ENCODE results near the gene FCN1.

FCN1 gene

DNA sequence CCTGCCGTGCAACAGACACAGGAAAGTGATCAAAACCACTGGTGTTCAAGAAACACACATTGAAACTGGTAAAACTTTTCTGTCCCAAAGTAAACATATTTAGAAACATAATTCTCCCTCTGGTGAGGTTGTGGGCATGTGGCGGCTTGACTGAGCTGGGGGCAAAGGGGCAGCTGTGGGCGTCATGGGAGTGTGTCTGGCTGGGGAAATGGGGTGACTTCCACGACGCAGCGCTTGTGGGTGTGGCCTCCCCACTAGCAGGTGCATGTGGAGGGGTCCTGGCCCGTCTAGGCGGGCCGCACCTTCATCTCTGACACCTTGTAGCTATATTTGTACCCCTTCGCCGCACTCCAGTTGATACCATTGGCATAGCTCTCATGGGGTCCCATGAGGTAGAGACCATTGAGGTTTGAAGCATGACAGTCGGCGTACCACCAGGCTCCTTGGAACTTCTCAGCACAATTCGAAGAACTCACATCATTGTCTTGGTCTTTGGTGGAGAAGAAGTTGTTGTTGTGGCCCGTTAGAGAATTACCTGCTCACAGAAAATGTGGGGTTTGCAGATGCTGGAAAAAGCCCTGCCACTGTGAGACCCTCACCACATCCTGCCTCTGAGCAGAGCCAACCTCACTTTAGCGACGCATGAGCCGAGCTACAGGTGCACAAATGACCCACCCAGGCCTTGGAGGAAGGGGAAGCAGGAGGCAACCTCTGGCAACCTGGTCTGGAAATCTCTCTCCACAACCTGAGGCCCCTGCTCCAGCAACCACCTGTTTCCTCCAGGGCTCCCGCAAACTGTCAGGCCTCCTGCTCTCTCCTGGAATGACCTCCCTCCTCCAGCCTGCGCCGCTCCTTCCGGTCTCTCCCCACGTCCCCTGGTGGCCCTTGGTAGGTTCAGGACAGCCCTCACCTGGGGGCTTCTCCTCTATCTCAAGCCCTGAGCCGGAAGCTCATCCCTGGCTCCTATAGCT lies 7.9 kb downstream of the FCN1 start:
- Mint-ChIP-seq H3K27me3 (peaks cover 30 to 57% of the 10 kb centered on the region in 2 donors), H3K4me3 (no peak overlapping the region), H3K27ac (no peak overlapping the region), H3K36me3 (ENCODE audit: insufficient read depth) (peaks cover 3% of the 10 kb centered on the region), H3K4me1 (ENCODE audit: low read depth in 2 of 2) (no peaks in the 10 kb centered on the region), H3K9me3 (no peaks in the 10 kb centered on the region)
- DNase-seq (no peak), ATAC-seq (replicated peaks) (no peak)

DNA sequence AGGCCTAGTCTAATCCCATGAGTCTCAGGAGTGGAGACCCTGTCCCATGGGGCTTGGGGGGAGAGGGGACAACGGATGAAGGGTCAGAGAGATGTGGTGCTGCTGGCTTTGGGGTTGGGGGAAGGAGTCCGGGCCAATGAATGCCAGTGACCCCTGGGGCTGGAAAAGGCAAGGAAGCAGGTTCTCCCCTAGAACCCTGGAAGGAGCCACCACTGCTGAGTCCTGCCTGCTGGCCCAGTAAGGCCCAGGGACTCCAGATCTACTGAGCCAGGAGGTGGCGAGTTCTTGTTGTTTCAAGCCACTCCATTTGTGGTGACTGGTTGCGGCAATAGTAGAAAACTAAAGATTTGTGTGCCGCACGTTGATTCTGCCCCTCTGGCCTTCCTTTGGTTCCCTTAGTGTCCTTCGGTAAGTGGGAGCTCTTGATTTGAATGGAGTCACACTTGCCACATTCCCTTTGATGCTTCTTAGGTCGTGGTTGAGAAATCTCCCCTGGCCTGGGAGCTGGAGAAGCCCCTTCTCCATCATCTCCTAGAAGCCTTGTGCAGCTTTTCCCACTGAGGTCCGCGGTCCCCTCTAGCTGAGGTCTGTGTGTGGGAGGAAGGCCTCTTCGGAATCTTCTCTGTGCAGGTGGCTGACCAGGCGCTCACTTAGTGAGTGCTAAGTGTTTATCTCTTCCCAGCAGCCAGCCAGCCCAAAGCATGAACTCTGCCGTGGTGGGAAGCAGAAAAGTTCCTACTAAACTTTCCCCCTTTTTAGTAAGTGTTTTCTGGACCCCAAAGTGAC lies 9.0 kb downstream of the FCN1 start:
- DNase-seq (no peak), ATAC-seq (replicated peaks) (no peak)
- Mint-ChIP-seq H3K4me1 (ENCODE audit: low read depth in 2 of 2) (no peaks in the 10 kb centered on the region), H3K27ac (no peak overlapping the region), H3K36me3 (ENCODE audit: insufficient read depth) (peaks cover 3% of the 10 kb centered on the region), H3K4me3 (no peak overlapping the region), H3K27me3 (peaks cover 33 to 47% of the 10 kb centered on the region in 2 donors), H3K9me3 (no peaks in the 10 kb centered on the region)

DNA sequence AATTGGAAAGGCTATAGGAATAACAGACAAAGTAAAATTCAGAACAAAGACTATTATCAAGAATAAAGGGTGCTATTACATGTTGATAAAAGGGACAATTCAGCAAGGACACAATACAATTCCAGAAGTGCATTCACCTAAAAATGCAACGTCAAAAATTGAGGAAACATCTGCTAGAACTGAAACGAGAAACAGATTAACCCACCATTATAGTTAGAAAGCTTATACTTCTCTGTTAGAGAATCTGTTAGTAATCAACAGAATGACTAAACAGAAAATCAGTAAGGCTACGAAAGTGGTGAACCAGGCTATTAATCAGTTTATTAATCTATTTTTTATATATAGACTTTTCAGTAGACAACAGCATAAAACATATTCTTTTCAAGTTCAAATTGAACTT lies 14.8 kb downstream of the FCN1 start:
- Mint-ChIP-seq H3K9me3 (peaks cover 0 to 7% of the 10 kb centered on the region in 2 donors), H3K4me1 (ENCODE audit: low read depth in 2 of 2) (no peaks in the 10 kb centered on the region), H3K27me3 (peaks cover 0 to 22% of the 10 kb centered on the region in 2 donors), H3K4me3 (no peak overlapping the region), H3K36me3 (ENCODE audit: insufficient read depth) (peaks cover 3% of the 10 kb centered on the region), H3K27ac (no peak overlapping the region)
- no peak for ATAC-seq (replicated peaks)
- no peak for DNase-seq

DNA sequence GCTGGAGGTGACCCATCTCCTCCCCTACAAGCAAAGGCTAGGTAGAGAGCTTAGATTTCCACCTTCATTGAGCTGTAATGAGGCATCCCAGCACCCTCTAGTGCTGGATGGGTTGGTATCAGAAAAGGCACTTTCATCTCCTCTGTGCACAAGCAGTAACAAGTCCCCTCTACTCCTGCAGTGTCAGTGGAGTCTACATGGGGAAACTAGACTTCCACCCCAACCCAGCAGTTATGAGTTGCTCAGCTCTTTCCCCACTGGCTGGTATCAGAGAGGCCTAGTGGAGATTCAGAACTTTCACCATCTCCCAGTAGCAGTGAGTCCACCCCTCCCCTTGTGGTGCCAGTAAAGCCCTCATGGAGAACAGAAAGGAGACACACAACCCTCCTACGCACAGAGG lies 17.9 kb downstream of the FCN1 start:
- Mint-ChIP-seq H3K4me1 (ENCODE audit: low read depth in 2 of 2) (no peaks in the 10 kb centered on the region), H3K27ac (no peak overlapping the region), H3K27me3 (peaks cover 18 to 30% of the 10 kb centered on the region in 2 donors), H3K4me3 (no peak overlapping the region), H3K9me3 (peaks cover 0 to 7% of the 10 kb centered on the region in 2 donors), H3K36me3 (ENCODE audit: insufficient read depth) (no peaks in the 10 kb centered on the region)
- DNase-seq (no peak), ATAC-seq (replicated peaks) (no peak)

DNA sequence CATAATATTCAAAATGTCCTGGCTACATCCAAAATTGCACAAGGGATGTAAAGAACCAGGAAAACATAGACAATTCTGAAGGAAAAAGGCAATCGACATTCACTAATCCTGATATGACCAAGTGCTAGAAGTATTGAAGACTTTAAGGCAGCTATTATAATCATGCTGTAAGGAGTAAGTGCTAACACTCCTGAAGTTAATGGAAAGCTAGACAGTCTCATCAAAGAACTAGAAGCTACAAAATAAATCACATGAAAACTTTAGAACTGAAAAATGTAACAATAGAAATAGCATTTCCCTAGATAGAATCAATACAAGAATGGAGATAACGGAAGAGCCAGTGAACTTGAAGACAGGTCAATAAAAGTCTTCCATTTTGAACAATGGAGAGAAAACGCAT lies 18.5 kb downstream of the FCN1 start:
- H3K9me3 Mint-ChIP-seq, result peaks cover 0 to 7% of the 10 kb centered on the region in 2 donors
- H3K36me3 Mint-ChIP-seq (ENCODE audit: insufficient read depth), result no peaks in the 10 kb centered on the region
- H3K27me3 Mint-ChIP-seq, result peaks cover 24 to 33% of the 10 kb centered on the region in 2 donors
- no peak overlapping the region for H3K4me3 Mint-ChIP-seq
- ATAC-seq (replicated peaks), result no peak
- no peak overlapping the region for H3K27ac Mint-ChIP-seq
- no peak for DNase-seq
- no peaks in the 10 kb centered on the region for H3K4me1 Mint-ChIP-seq (ENCODE audit: low read depth in 2 of 2)

DNA sequence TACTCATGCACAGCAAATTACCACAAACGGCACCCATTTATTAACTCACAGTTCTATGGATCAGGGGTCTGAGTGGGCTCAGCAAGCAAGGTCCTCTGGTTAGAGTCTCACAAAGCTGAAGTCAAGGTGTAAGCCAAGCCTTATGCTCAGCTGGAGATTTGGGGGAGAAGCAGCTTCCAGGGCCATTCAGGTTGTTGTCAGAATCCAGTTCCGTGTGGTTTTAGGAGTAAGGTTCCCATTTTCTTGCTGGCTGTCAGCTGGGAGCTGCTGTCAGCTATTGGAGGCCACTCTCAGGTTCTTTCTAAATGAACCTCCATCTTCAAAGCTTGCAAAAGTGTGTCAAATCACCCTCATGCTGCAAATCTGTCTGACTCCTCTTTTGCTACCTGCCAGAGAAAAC lies 19.4 kb downstream of the FCN1 start:
- Mint-ChIP-seq H3K27ac (no peak overlapping the region), H3K9me3 (peaks cover 0 to 7% of the 10 kb centered on the region in 2 donors), H3K4me3 (no peak overlapping the region), H3K4me1 (ENCODE audit: low read depth in 2 of 2) (no peaks in the 10 kb centered on the region), H3K27me3 (peaks cover 33% of the 10 kb centered on the region in 2 donors), H3K36me3 (ENCODE audit: insufficient read depth) (no peaks in the 10 kb centered on the region)
- DNase-seq (no peak), ATAC-seq (replicated peaks) (no peak)

DNA sequence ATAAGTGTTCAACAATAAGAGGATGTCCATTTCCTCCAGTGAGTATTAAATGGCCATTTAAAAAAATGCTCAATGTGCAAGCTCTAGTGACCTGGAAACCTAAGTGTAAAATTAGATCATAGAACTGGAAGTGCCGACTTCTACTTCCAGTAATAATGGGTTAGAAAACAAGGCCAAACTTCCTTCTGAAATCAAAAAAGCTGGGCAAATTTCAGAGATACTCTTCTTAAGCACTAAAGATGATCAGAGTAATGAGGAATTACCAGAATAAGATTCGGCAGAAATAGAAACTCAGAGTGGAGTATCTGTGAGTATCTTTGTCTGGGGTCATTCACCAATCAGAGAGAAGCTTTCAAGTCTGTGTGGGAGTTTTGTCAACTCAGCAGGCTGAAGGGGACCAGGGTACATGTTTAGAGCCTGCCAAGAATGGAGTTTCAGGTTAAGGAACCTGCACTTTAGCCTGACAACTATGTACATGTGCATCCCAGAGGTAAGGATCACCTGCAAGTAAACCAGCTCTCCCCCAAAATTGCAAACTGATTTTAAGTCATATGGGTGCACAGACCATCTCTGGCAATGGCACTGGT lies 20.0 kb downstream of the FCN1 start:
- no peak overlapping the region for H3K4me3 Mint-ChIP-seq
- peaks cover 0 to 7% of the 10 kb centered on the region in 2 donors for H3K9me3 Mint-ChIP-seq
- no peaks in the 10 kb centered on the region for H3K36me3 Mint-ChIP-seq (ENCODE audit: insufficient read depth)
- H3K27me3 Mint-ChIP-seq, result peaks cover 33 to 39% of the 10 kb centered on the region in 2 donors
- H3K27ac Mint-ChIP-seq, result no peak overlapping the region
- no peak for DNase-seq
- H3K4me1 Mint-ChIP-seq (ENCODE audit: low read depth in 2 of 2), result no peaks in the 10 kb centered on the region
- no peak for ATAC-seq (replicated peaks)

DNA sequence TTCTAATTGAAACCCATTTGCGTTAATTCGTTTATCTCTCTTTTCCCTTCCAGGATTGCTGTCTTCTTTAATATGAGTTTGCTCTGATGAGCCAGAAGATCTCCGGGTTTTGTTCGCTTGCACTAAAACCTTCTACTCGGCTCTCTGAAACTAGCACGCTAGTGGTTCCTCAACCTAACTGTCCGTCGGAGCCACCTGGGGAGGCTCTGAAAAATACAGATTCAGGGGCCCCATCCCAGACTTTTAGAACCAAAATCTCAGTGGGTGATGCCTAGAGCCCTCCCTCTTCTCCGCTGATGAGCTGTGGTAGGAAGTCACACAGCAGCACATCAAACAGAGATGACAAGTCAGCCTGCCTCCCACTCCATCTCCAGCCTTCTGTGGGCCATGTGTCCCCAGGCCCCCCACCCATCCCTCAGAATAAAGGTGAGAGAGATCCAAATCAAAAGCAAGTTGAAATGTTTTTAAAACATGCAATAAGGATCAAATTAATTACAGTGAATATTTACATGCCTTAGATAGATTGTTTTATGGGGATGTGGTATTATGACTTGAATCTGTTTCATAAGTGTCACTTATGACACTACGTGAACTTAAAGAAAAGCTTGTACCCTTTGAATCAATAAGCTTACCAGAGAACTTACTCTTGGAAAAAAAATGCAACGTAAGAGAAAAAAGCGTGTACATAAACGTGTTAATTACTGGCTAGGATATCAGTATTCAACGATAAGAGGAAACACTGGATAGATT lies 20.7 kb downstream of the FCN1 start:
- Mint-ChIP-seq H3K4me1 (ENCODE audit: low read depth in 2 of 2) (no peaks in the 10 kb centered on the region), H3K27me3 (peaks cover 34 to 46% of the 10 kb centered on the region in 2 donors), H3K9me3 (peaks cover 0 to 7% of the 10 kb centered on the region in 2 donors), H3K27ac (no peak overlapping the region), H3K36me3 (ENCODE audit: insufficient read depth) (no peaks in the 10 kb centered on the region), H3K4me3 (no peak overlapping the region)
- DNase-seq (no peak), ATAC-seq (replicated peaks) (no peak)

DNA sequence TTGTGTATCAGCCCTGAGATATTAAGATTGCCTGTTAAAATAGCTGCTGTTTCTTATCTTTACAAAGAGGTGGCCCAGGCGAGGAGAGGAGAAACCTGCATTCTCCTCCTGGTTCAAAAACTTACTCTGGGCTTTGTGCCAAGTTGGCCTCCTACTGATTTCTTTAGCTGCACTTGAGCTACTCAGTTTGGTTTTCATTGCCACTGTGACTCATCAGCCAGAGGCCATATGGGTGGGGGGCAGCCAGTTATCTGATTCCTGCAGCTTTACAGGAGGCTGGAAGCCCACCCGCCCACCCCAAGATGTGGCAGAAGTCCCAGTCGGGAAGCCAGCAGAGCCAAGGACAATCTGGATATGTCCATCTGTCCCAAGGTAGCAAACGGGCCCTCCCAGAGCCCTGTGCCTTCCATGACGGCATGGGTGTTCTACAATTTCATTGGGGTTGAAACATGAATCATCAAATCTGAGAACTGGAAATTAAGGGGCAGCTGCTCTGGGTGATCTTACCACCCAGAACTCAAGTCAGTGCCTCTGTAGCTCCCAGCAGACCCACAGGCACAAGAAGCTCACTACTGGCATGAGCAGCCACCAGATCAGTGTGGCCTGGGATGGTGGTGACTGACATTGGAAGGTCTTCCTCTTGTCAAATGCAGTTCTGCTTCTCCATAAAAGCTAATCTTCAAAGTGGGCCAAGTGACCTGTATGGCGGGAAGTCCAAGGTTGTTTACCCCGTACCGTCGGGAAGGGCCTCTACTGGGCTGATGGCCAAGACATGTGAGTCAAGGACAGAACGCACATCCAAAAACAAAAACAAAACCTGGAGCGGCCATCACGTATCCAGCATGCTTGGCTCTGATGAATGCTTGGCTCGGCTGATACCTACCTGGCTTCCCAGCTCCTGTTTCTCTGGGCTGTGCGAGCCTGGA lies 21.5 kb downstream of the FCN1 start:
- Mint-ChIP-seq H3K27ac (no peak overlapping the region), H3K9me3 (peaks cover 0 to 7% of the 10 kb centered on the region in 2 donors)

DNA sequence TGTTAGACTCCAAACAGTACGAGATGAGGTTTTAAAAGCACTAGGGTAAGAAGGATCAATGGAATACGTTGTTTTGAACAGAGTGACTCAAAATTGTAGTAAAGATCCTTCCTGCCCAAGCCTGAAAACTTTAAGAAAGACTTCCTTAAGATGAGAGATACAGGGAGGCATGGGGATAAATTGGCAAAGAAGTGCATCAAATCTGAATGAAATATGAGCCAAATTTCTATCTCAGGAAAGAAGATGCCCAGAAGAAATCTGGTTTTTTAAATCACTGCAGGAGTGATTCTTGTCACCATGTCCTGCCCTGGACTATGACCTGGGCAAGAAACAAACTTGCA lies 22.2 kb downstream of the FCN1 start:
- DNase-seq, result no peak
- no peak for ATAC-seq (replicated peaks)

More for the DNA sequence above, 21.5 kb downstream of the FCN1 start:
- Mint-ChIP-seq H3K27me3 (peaks cover 42 to 54% of the 10 kb centered on the region in 2 donors), H3K4me3 (no peak overlapping the region), H3K36me3 (ENCODE audit: insufficient read depth) (no peaks in the 10 kb centered on the region), H3K4me1 (ENCODE audit: low read depth in 2 of 2) (no peaks in the 10 kb centered on the region)
- no peak for DNase-seq
- no peak for ATAC-seq (replicated peaks)

DNA sequence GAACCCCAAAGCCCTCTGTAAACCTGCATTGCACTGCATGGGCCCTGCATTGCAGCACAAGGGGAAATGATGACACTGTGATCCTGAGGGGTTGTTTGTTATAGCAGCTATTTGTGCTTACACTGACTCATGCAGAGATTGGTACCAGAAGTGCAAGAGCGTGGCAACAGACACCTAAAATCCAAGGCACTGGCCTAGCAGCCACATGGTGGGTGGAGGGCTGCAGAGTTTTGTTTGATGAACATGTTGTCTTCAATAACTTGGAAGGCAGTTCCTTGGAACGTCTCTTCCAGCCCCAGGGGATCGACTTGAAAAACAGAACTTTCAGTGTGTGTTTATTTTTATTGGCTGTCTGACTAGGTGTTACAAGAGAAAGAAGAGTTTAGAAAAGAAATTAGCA lies 22.6 kb downstream of the FCN1 start:
- peaks cover 44 to 61% of the 10 kb centered on the region in 2 donors for H3K27me3 Mint-ChIP-seq
- peaks cover 0 to 7% of the 10 kb centered on the region in 2 donors for H3K9me3 Mint-ChIP-seq
- DNase-seq (no peak), ATAC-seq (replicated peaks) (no peak)
- no peaks in the 10 kb centered on the region for H3K36me3 Mint-ChIP-seq (ENCODE audit: insufficient read depth)
- H3K4me3 Mint-ChIP-seq, result no peak overlapping the region
- no peaks in the 10 kb centered on the region for H3K4me1 Mint-ChIP-seq (ENCODE audit: low read depth in 2 of 2)
- no peak overlapping the region for H3K27ac Mint-ChIP-seq

More for the DNA sequence above, 22.2 kb downstream of the FCN1 start:
- H3K4me1 Mint-ChIP-seq (ENCODE audit: low read depth in 2 of 2), result no peaks in the 10 kb centered on the region
- H3K4me3 Mint-ChIP-seq, result no peak overlapping the region
- peaks cover 0 to 7% of the 10 kb centered on the region in 2 donors for H3K9me3 Mint-ChIP-seq
- H3K36me3 Mint-ChIP-seq (ENCODE audit: insufficient read depth), result no peaks in the 10 kb centered on the region
- no peak overlapping the region for H3K27ac Mint-ChIP-seq
- peaks cover 44 to 60% of the 10 kb centered on the region in 2 donors for H3K27me3 Mint-ChIP-seq

DNA sequence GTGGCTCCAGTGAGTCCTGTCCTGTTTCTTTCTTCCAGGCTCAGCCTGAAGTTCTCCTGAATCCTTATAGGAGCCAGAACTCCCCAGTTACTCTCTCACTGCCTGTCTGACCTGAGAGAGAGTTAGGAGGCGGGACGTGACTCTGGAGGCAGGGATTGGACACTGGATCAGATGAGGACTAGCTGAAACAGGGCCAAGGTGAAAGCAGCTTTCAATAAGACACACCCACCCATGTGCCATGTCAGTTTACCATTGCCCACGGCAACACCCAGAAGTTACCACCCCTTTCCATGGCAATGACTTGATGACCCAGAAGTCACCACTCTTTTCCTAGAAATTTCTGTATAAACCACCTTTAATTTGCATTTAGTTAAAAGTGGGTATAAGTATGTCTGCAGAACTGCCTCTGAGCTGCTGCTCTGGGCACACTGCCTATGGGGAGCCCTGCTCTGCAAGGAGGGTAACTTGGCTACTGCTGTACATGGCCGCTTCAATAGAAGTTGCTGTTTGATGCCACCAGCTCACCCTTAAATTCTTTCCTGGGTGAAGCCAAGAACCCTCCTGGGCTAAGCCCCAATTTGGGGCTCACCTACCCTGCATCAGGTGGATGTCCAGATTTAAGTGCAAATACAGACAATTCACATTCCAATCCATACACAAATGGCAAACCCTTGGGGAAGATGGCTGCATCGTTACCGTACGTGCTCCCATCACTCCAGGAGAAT lies 23.4 kb downstream of the FCN1 start:
- Mint-ChIP-seq H3K27me3 (peaks cover 45 to 69% of the 10 kb centered on the region in 2 donors), H3K4me3 (no peak overlapping the region), H3K36me3 (ENCODE audit: insufficient read depth) (no peaks in the 10 kb centered on the region), H3K9me3 (peaks cover 0 to 5% of the 10 kb centered on the region in 2 donors), H3K4me1 (ENCODE audit: low read depth in 2 of 2) (no peaks in the 10 kb centered on the region), H3K27ac (no peak overlapping the region)
- ATAC-seq (replicated peaks), result no peak
- DNase-seq, result no peak
